Fibroblast of the aortic adventitia (primary cell): ENCODE results near the gene HECW1. TPM values are rescaled to one million over a fixed set of nuclear protein-coding genes. Genes with fewer than 3 reads are reported as not detected.
"Not testable (repeated sequence)": the region's sequence is repeated elsewhere in the genome, so short reads cannot be mapped to it uniquely, and the experiment has no call there.

Experiments used
- DNase-seq: peaks from one replicate; pipeline ENCODE4 v3.0.0-alpha.2; 2010; ENCODE audit warnings: low read depth
- H3K4me3 ChIP-seq: 2 replicates; pipeline ENCODE4 v1.5.1; 2011; ENCODE audit warnings: low read depth, mild to moderate bottlenecking, control low read depth, low read length, moderate library complexity
- CTCF ChIP-seq: IDR thresholded peaks from 2 replicates; pipeline ENCODE4 v1.5.1; 2011; ENCODE audit warnings: mild to moderate bottlenecking, low read length, control low read depth, inconsistent platforms; ENCODE audit not compliant: insufficient read depth
- total RNA-seq: library from RNA; depleted of rRNA; stranded (reverse); fragments of >200 nt; gene quantifications from 2 replicates; pipeline ENCODE4 v1.2.3, GENCODE V29; 2012; ENCODE audit warnings: low replicate concordance

Gene HECW1
- total RNA-seq, 1 donor, result 3.6 TPM

- peak; percentile 39 for DNase-seq
- H3K4me3 ChIP-seq, result no peak overlapping the region
- no peak for TF ChIP-seq CTCF
Measured at GRCh38 chr7:43569424-43569823, 457.0 kb downstream of the HECW1 start.

- TF ChIP-seq CTCF, result no peak
- no peak overlapping the region for H3K4me3 ChIP-seq
- no peak for DNase-seq
Measured at GRCh38 chr7:43570688-43571365, 458.4 kb downstream of the HECW1 start.

DNA sequence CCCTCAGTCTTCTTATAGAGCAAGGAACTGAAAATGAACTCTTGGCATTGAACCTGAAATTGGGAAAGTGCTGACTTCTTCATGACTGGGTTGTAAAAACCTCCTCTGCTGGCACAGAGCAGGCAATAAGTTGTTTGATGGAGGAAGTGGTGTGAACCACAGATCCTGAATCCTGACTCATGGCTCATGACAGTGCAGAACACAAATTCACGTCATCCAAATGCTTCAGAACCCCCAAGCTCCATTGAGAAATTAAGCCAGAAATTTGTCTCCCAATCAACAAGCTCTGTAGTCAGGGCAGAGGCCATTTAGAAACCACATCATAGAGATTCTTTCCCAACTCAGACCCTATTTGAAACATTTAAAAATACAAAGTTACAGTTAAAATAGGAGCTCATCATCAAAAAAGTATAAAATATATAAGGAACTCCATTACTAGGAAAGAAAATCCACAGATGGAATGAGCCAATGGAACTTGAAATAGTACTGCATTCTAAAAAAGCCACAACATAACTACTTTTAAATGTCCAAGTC lies 460.1 kb downstream of the HECW1 start:
- TF ChIP-seq CTCF, result no peak
- DNase-seq, result peak; percentile 100
- H3K4me3 ChIP-seq, result no peak overlapping the region

DNA sequence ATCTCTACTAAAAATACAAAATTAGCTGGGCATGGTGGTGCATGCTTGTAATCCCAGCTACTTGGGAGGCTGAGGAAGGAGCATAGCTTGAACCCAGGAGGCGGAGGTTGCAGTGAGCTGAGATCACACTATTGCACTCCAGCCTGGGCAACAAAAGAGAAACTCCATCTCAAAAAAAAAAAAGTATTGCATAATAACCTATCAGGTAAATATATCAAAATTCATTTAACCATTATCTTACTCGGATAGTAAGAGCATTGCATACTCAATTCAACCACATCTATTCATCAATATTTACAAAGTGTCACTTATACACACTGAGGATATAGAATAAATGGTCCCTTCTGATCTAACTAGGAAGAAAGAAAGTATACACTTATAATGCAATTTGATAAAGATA lies 461.4 kb downstream of the HECW1 start:
- H3K4me3 ChIP-seq, DNase-seq: not testable (repeated sequence)

DNA sequence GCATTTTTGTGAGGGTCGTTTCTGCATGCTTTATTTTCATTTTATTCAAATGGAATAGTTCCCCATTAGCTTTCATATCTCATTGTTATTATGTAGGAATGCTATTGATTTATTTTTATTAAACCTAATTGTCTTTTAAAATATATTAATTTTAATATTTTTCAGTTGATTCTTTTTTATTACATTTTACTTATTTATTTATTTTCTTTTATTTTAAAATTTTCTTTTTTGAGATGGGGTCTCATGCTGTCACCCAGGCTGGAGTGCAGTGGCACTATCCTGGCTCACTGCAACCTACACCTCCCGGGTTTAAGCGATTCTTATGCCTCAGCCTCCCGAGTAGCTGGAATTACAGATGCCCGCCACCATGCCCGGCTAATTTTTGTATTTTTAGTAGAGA lies 463.1 kb downstream of the HECW1 start:
- no peak for DNase-seq
- TF ChIP-seq CTCF, result no peak
- no peak overlapping the region for H3K4me3 ChIP-seq

- no peak for TF ChIP-seq CTCF
- H3K4me3 ChIP-seq, result no peak overlapping the region
- DNase-seq, result no peak
Measured at GRCh38 chr7:43576241-43576640, 463.8 kb downstream of the HECW1 start.

DNA sequence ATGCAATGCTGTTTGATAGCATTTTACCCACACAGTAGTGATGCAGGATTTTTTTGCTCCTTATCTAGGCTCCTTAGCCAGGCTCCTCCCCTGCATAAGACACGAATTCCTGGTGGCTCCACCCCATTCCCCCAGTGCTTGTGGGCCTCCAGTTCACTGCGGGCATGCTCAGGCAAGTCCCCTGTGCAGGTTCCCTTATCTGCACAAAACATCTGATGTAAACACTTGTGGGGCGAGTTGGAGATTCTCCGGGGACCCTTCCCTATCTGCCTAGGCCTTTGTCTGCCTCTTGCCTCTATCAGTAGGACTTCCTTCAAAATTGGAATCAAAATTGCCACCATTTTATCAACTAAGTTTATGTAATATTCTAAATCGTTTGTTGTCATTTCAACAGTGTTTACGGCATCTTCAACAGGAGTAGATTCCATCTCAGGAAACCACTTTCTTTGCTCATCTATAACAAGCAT lies 465.1 kb downstream of the HECW1 start:
- no peak overlapping the region for H3K4me3 ChIP-seq
- peak; percentile 71 for DNase-seq
- TF ChIP-seq CTCF, result no peak
